Caki2 (cell line): ENCODE measurements around the gene TMEM196. TPM values are rescaled to one million over a fixed set of nuclear protein-coding genes. Genes with fewer than 3 reads are reported as not detected.

Source experiments
- DNase-seq: peaks from one replicate; pipeline ENCODE4 v3.0.0-alpha.2; 2015; ENCODE audit warnings: low read depth
- in situ Hi-C: cut with HindIII; loops from 2 replicates; pipeline ENCODE4 v1.10.0; 2016; ENCODE audit warnings: low sequenced_read_pairs, low pct_unique_long_range_greater_than_20kb, mixed read lengths
- total RNA-seq: library from RNA; depleted of rRNA; stranded (reverse); fragments of >200 nt; shearing (Covaris generic); gene quantifications from 2 replicates; pipeline ENCODE4 v1.2.3, GENCODE V29; 2014; ENCODE audit warnings: low replicate concordance; rRNA removed

TMEM196 gene
- total RNA-seq = not detected in 2 replicates

DNA sequence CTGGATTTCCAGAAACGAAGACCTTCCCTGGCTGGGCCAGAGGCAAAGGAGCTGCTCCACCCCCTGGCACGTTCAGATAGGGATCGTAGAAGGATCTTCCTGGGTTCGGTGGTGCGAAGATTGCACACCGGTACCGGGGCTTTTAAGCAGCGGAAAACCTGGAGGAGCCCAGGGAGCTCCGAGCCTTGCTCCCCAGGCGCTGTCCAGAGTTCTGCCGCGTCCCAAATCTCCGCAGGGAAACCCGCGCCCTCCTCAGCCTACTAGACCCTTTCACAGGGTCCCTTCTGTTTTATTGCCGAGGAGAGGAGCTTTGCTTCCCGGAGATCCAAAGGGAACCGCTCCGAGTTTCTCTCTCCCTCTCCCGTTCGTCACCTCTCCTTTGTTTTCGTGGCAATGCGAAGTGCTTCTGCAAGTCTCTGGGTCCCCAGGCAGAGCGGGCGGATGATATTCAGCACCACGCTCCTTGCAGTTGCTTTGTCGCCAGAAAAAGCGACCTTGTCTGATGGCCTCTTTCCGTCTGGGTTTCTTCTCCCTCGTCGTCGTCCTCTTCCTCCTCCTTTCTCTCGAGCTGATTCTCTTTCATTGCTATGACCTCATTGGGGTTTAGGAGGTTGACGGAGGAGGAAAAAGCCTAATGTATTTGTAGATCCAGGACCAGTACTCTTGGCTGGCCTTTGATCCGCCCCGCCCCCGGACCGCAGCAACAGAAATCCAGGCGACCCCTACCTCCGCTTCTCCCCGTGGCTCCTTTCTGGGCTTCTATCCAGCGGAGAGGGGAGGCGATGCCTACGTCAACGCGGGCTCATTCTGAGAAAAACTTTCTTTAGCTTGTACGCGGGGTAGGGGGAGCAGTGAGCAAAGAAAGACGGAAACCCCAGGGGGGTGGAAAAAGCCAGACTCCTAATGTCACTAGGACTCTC lies at the start of gene TMEM196:
TMEM196 (minus strand) TSS at position 777 of the 920 bp plus-strand sequence. CDS start 921 bp downstream, outside the sequence.
- DNase-seq = peak; percentile 22
- in situ Hi-C loops = no loop called here

- no peak for DNase-seq
- in situ Hi-C loops = no loop called here
Measured at GRCh38 chr7:19816128-19816527, 42.7 kb upstream of the TMEM196 start.

- DNase-seq = no peak
- in situ Hi-C loops = no loop called here
Measured at GRCh38 chr7:19815546-19815945, 42.1 kb upstream of the TMEM196 start.

GRCh38 chr7:19814776-19815175 lies 41.4 kb upstream of the TMEM196 start:
- no peak for DNase-seq
- in situ Hi-C loops = no loop called here

DNA sequence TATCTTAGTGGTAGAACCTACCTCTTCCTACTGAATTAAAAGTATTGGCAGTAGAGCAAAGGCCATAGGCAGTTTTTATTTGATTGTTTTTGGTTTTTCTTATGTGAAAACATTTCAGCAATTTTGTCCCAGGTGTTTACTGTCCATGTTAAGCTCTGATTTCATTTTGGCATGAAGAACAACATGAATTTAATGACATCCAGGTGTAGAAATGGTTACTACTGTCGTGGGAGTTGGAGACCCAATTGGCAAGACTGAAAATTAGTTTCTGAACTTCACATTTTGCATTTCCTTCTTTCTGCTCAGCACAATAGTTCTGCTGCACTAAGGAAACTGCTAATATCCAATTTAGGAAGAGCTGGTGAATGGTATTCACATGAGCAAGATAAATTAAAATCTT lies 38.0 kb upstream of the TMEM196 start:
- no peak for DNase-seq
- in situ Hi-C loops = no loop called here

DNA sequence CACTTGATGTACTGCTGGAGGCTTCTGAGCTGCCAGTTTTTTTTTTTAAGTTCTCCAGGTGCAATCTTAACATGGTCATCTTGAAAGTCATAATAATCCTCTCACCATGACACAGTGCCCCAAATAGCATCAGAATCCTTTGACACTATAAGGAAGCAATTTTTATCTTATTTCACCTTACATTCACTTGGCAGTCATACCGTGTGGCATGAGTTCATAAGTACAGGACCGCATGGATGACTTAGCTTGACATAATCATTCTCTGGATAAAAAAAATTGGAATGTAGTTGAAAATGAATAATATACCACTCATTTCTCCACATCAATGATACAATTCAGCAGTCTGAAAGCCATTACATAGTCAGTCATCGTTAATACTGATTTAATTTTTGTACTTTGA lies 25.6 kb upstream of the TMEM196 start:
- DNase-seq = peak; percentile 7
- in situ Hi-C loops = no loop called here

- no peak for DNase-seq
- in situ Hi-C loops = no loop called here
Measured at GRCh38 chr7:19783541-19783940, 10.1 kb upstream of the TMEM196 start.

DNA sequence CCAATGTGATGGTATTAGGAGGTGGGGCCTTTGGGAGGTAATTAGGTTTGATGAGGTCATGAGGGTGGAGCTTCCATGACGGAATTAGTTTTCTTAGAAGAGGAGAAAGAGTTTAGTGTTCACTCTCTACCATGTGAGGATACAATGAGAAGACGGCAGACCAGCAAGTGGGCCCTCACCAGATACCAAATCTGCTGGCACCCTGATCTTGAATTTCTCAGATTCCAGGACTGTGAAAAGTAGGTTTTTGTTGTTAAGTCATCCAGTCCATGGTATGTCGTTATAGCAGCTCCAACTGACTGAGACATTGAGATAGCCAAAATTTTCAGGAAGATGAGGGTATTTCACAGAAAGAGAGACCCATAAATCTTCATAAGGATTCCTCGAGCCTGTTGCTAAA lies 3.6 kb upstream of the TMEM196 start:
- in situ Hi-C loops = no loop called here
- no peak for DNase-seq

- in situ Hi-C loops = no loop called here
- no peak for DNase-seq
Measured at GRCh38 chr7:19775578-19775977, 2.2 kb upstream of the TMEM196 start.

DNA sequence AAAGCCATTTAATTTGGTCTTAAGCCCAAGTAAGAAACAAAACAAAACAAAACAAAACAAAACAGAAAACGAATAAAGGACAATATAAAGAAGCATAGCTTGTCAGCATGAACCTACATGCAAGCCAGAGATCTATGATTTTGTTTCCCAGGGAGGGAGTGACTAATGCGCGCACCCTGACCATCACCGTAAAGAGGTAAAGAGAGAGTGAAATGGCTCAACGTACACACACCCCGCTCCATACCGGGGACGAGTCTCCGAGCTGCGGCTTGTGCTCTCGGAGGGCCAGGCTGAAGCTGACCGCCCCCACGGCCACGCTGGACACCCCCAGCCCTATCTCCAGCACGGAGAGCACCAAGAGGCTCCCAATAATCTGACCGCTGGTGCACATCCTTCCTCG lies 1.1 kb downstream of the TMEM196 start:
- DNase-seq = no peak

GRCh38 chr7:19762631-19763030 lies 10.8 kb downstream of the TMEM196 start:
- DNase-seq = no peak
- in situ Hi-C loops = no loop called here

More for the DNA sequence above, 1.1 kb downstream of the TMEM196 start:
- in situ Hi-C loops = no loop called here

DNA sequence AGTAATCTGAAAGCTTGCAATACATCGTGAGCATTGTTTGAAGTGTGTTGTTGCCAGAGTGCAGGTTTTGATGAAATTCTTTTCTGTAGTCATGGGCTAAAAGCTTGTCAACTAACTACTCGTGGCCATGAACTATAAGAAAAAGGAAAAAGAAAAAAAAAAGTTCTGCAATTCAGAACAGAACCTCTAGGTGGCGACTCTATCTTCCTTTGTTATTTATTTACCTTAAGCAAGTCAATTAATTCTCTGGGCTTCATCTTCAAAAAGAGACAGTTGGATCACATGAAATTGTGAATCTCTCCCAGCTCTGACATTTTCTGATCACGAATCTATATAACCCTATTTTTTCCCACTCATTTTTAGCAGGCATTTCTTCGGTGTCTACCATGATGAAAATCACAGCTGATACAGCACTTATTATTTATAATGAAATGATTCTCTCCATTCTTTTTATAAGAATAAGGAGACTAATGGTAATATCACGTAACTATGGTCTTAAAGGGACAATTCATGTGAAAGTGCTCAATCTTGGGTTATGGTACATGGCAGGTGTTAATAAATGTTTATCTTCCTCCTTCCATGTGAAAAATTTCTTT lies 18.8 kb downstream of the TMEM196 start:
- peak; percentile 72 for DNase-seq
- in situ Hi-C loops = no loop called here

DNA sequence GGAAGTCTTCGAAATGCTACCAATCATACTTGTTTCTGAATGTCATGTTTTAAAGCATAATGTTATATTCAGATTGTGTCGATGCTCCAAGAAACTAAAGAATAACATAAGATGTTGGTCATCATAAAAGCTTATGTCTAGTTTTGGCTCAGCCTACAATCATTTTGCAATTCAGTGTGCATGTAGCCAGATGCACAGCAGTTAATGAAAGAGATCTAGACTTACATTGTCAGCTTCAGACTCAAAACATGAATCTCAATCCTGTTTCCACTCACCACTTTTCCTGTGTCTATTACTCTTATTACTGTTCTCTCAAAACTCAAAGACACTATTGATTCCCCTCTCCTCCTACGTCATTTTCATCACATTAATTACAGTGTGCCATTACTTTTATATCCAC lies 21.4 kb downstream of the TMEM196 start:
- in situ Hi-C loops = no loop called here

DNA sequence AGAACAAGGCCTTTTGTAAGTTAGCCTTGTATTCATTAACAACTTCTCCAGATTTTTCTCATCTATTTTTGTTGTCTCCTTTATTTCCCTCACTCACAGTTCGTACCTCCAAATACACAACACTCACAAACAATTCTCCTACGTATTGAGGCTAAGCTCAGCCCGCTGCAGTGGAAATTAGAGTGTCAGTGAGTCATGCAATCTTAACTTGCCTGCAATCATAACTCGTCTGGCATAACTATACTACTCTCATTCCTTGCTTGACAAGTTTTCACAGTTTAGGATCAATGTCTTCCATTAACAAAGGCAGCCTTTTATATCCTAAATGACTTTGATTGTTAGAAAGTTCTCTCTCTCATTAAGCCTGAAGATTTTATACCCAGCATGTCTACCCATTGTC lies 23.8 kb downstream of the TMEM196 start:
- DNase-seq = no peak
- in situ Hi-C loops = no loop called here

More for the DNA sequence above, 21.4 kb downstream of the TMEM196 start:
- no peak for DNase-seq

DNA sequence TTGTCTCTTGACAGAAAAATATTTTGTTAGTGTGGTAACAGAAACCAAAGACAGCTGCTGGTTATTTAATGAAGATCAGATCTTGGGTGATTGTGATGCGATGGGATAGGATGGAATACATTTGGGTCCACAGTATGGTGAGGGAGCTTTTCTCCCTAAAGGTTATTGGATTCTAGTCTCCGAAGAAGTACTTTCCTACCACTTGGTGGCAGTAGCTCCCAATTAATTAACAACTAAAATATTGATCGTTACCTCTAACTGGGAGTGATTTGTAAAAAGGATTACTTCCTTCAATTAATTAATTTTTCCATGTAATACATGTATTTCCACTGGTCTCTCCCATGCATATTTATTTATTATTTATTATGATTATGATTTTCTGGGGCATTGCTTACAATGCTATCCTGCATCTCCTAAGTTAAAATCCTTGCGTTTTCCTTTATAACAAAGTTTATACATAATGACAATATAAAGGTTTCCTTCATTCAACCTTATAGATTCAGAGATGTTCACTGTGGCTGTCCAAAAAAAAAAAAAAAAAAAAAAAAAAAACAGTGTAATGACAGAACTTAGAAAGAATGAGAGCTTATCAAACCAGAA lies 25.6 kb downstream of the TMEM196 start:
- in situ Hi-C loops = no loop called here
- DNase-seq = peak; percentile 33

- DNase-seq = no peak
- in situ Hi-C loops = no loop called here
Measured at GRCh38 chr7:19744075-19744474, 29.3 kb downstream of the TMEM196 start.

GRCh38 chr7:19728716-19729115 lies 44.7 kb downstream of the TMEM196 start:
- in situ Hi-C loops = no loop called here
- DNase-seq = no peak

- in situ Hi-C loops = no loop called here
- DNase-seq = no peak
Measured at GRCh38 chr7:19725770-19726169, 47.6 kb downstream of the TMEM196 start.

DNA sequence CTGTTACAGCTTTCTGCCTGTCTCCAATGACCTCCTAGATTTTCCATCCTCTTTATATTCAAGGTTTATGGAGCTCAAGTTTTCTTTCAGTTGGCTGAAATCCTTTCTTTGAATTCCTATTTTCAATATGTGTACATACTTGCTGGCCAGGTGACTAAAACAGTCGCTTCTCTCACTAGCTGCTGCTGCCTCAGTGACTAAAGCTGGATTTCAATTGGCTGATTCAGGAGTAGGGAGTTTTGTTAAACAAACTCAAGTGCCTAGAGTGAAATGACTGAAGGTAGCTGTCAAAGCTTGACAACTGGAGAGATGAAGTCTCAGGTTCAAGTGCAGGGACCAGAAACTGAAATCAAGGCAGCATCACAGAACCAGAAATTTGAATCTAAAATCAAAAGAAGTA lies 57.9 kb downstream of the TMEM196 start:
- in situ Hi-C loops = loop anchor here (25.0 kb wide), 1 partner anchor 872 kb away; no protein-coding TSS in a partner anchor
- DNase-seq = no peak
